BE2C (cell line): ENCODE measurements around the gene HHAT.

ENCODE experiments used
- DNase-seq: peaks from one replicate; pipeline ENCODE4 v3.0.0-alpha.2; 2020
- H3K27me3 ChIP-seq: fragments of 250-450 bp; sonication (Bioruptor Pico); 2 replicates; pipeline ENCODE4 v1.5.1; 2020; ENCODE audit warnings: mild to moderate bottlenecking
- H3K36me3 ChIP-seq: fragments of 250-450 bp; sonication (Bioruptor Pico); 2 replicates; pipeline ENCODE4 v1.5.1; 2020; ENCODE audit warnings: mild to moderate bottlenecking
- H3K4me1 ChIP-seq: fragments of 250-450 bp; sonication (Bioruptor Pico); 2 replicates; pipeline ENCODE4 v1.5.1; 2020
- H3K4me3 ChIP-seq: 2 replicates; pipeline ENCODE4 v1.5.1; 2011; ENCODE audit warnings: low read depth, low read length
- H3K9me3 ChIP-seq: fragments of 250-450 bp; sonication (Bioruptor Pico); 2 replicates; pipeline ENCODE4 v1.5.1; 2020
- TF ChIP-seq, protein P1 (sequence below): IDR thresholded peaks from 2 replicates; pipeline ENCODE4 v1.5.1; 2012; ENCODE audit warnings: mild to moderate bottlenecking, low read depth, low read length

Gene HHAT

DNA sequence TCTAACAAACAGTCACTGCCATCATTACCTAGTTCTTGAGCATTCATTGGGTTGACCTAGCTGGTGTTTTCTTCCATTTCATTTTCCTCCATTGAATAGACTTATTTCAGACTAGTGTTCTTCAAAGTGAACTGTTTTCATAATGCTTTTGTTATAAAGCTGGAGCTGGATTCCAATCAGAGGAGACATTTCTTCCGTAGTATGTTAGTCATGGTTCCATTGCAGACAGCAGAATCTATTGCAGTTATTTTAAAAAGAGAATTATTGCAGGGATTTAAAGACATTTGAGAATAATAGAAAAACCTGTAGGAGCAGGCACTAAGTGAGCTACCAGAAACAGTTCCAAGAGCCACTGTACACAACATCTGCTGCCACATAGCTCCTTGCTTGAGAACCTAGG, 50.0 kb downstream of the HHAT start:
- Histone ChIP-seq H3K9me3 (no peaks in the 10 kb centered on the region), H3K4me3 (no peak overlapping the region), H3K27me3 (no peaks in the 10 kb centered on the region), H3K36me3 (no peaks in the 10 kb centered on the region), H3K4me1 (no peaks in the 10 kb centered on the region; the same call in 1 of the 2 replicates)
- no peak for DNase-seq
- TF ChIP-seq, protein P1, sequence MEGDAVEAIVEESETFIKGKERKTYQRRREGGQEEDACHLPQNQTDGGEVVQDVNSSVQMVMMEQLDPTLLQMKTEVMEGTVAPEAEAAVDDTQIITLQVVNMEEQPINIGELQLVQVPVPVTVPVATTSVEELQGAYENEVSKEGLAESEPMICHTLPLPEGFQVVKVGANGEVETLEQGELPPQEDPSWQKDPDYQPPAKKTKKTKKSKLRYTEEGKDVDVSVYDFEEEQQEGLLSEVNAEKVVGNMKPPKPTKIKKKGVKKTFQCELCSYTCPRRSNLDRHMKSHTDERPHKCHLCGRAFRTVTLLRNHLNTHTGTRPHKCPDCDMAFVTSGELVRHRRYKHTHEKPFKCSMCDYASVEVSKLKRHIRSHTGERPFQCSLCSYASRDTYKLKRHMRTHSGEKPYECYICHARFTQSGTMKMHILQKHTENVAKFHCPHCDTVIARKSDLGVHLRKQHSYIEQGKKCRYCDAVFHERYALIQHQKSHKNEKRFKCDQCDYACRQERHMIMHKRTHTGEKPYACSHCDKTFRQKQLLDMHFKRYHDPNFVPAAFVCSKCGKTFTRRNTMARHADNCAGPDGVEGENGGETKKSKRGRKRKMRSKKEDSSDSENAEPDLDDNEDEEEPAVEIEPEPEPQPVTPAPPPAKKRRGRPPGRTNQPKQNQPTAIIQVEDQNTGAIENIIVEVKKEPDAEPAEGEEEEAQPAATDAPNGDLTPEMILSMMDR: no peak

DNA sequence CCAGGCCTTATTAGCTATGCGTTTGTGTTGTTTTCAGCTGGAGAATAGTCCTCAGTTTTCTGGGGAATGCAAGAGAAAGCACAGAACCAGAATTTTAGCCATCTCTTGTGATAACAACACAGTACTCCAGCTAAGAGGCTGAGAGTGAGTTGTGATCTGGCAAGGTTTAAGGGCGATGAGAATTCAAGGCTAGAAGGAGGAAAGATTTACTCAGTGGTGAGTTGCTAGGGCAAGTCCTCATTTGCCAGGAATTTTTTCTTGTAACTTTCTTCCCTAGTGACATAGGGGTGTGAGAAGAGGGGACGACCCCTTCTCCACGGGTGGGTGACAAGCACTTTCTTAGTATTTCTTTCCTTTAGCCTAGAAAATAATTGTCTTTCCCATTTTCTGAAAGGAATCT, 53.2 kb downstream of the HHAT start:
- Histone ChIP-seq H3K36me3 (no peaks in the 10 kb centered on the region), H3K4me3 (no peak overlapping the region), H3K4me1 (no peaks in the 10 kb centered on the region; the same call in 1 of the 2 replicates), H3K9me3 (no peaks in the 10 kb centered on the region), H3K27me3 (no peaks in the 10 kb centered on the region)
- TF ChIP-seq, protein P1: no peak
- no peak for DNase-seq

DNA sequence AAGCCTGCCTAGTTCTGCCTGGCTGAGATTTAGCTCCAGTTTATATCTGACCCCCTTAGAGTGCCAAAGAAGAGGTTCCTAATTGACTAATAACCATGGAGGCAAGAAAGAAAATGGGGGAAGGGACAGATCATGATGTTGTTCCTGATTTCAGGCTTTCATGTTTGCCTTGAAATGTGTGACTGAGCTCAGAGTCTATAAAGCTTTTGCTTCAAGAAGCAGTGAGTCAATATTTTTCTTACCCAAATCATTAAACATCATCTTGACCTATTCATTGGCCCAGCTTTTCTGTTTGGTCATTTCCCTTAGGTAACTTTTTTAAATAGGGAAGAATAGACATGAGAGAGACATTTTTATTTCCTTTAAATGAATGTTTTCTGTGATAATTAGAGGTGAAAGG, 55.9 kb downstream of the HHAT start:
- Histone ChIP-seq H3K27me3 (no peaks in the 10 kb centered on the region), H3K4me3 (no peak overlapping the region), H3K9me3 (no peaks in the 10 kb centered on the region), H3K36me3 (no peaks in the 10 kb centered on the region), H3K4me1 (no peaks in the 10 kb centered on the region)
- no peak for DNase-seq
- TF ChIP-seq, protein P1: no peak

DNA sequence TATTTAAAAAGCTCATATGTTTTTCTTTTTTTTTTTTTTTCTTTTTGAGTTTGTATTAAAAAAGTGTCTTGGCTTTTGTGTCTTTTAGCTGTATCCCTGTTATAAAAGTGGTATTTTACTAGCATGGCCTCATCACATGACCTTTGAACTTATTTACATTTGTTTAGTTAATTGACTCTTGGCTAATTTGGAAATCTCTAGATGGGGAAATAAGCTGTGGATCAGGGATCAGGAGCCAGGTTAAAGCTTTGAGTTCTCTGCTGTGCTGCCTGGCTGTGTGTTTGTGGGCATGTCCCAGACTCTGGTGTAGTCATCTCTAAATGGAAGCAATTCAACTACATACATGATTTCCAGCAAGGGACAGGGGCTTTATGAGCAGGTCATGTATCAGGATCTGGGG, 56.5 kb downstream of the HHAT start:
- Histone ChIP-seq H3K9me3 (no peaks in the 10 kb centered on the region), H3K27me3 (no peaks in the 10 kb centered on the region), H3K4me3 (no peak overlapping the region), H3K36me3 (no peaks in the 10 kb centered on the region), H3K4me1 (no peaks in the 10 kb centered on the region)
- TF ChIP-seq, protein P1: no peak
- no peak for DNase-seq

DNA sequence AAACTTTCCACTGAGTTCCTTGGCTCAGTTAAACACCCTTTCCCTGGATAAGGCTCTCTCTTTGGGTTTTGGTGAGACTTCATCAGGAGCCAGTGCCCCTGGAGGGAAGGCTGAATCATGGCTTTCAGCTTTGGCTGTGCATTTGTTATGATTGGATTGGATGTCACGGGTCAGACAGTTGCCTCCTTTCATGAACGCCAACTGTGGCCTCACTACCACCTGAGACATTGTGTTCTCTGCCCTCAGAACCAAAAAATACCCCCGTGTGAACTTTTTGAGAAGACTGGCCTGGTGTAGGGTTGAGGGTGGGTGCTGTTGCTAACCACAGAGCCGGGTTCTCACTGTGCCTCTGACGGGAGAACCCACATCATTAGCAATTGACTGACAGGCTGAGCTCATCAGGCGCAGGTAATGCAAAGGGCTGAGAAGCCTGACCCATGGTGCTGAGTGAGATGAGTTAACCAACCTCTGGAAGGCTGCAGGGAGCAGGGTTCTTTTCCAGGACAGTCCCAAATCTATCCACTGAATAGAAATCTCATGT, 65.6 kb downstream of the HHAT start:
- no peaks in the 10 kb centered on the region for H3K4me1 ChIP-seq
- H3K9me3 ChIP-seq: no peaks in the 10 kb centered on the region
- no peaks in the 10 kb centered on the region for H3K27me3 ChIP-seq
- no peaks in the 10 kb centered on the region for H3K36me3 ChIP-seq
- H3K4me3 ChIP-seq: no peak overlapping the region
- TF ChIP-seq, protein P1: no peak
- DNase-seq: no peak

DNA sequence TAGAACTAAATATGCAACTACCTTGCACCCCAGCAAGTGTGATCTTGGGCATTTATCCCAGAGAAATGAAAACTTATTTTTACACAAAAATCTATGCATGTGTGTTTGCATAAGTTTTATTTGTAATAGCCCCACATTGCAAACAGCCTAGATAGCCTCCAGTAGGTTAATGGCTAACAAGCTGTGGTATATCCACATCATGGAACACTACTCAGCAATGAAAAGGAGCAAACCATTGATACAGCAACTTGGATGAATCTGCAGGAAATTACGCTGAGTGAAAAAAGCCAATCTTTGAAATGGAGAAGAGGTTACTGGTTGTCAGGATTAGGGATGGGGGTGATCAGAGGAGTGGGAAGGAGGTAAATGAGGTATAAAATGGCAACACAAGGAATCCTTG, 67.8 kb downstream of the HHAT start:
- H3K4me1 ChIP-seq: no peaks in the 10 kb centered on the region
- H3K4me3 ChIP-seq: no peak overlapping the region
- no peaks in the 10 kb centered on the region for H3K27me3 ChIP-seq
- no peaks in the 10 kb centered on the region for H3K36me3 ChIP-seq
- H3K9me3 ChIP-seq: no peaks in the 10 kb centered on the region
- TF ChIP-seq, protein P1: no peak
- no peak for DNase-seq
